GM19438 (cell line): Measurements from ENCODE around the gene OIP5.
A peak's percentile ranks its signal among the peaks of the same experiment; 100 is the strongest.
"Not testable (repeated sequence)": the region's sequence is repeated elsewhere in the genome, so short reads cannot be mapped to it uniquely, and the experiment has no call there.

Experiments used
- ATAC-seq: cut with Tn5 transposase; IDR thresholded peaks from one replicate; pipeline ENCODE4 v1.9.1; 2021; ENCODE audit warnings: low read depth; ENCODE audit not compliant: unreplicated experiment

Gene OIP5

DNA sequence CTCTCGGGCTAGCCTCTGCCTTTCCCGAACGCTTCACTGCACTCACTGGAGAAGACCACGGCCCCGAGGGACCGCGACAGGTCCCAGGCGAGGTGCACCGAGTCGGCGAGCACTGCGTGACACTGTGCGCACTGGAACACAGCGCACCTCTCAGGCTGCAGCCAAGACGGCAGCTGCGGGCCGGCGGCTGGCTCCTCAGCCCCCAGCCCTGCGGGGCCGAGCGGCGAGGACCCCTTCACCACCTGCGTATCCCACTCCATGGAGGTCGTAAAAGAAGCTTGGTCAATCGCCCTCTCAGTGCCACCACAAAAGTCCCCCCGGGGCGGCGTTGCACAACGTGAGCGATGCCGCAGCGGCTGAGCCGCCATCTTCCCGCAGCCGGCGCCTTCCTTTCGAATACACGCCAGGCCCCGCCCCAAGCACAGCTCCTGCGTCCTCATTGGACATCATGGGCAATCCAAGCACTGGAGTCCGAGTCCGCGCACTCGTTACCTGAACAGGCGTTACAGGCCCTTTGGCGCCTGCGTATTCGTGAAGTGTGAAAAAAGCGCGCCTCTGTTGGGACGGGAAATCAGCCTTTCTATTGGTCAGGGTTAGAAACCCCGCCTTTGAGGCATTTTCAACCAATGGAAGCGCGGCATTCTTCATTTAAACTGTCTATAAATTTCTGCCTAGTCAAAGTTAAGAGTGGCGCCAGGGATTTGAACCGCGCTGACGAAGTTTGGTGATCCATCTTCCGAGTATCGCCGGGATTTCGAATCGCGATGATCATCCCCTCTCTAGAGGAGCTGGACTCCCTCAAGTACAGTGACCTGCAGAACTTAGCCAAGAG lies at the start of gene OIP5, which contains the start of gene NUSAP1:
TSS of gene OIP5 (minus strand) at position 398 of the 832 bp plus-strand sequence. CDS start at position 368, 30 bp downstream.
TSS of gene NUSAP1 (plus strand) at position 688 of the 832 bp plus-strand sequence. CDS start at position 765, 77 bp downstream.
- ATAC-seq = peak; percentile 83

DNA sequence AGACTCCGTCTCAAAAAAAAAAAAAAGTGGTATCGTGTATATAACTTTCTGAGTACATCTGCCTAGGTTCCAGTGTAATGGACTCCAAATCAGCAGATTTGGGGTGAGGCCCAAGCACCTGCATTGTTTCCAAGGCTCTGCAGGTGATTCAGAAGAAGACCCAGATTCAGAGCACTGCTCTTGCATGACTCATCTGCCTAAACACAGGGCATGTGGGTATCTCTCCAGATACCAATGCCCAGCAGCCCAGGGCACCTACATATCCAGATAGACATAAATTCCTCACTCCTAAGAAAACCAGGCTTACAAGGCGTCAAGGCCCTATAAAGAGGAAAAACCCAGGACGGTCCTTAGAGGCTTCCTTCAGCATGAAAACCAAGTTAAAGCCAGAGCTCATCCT lies 45.6 kb upstream of the OIP5 start:
- no peak for ATAC-seq

DNA sequence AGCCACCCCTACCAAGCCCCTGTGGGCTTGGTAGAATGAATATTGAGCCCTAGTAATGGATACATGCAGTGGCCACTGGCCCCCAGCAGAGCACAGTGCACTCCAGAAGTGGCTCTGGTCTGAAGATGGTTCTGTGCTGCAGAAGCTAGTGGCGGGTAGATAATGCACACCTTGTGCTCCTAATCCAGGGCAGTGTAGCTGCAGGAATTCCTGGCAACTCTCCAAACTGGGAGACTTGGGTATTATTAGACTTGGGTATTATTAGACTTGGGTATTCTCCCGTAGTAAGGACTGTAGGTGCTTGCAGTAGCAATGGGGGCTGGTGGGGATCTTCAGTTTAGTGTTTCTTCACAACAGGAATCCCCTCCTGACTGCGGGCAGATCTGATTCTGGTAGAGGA lies 35.0 kb upstream of the OIP5 start:
- ATAC-seq = no peak

DNA sequence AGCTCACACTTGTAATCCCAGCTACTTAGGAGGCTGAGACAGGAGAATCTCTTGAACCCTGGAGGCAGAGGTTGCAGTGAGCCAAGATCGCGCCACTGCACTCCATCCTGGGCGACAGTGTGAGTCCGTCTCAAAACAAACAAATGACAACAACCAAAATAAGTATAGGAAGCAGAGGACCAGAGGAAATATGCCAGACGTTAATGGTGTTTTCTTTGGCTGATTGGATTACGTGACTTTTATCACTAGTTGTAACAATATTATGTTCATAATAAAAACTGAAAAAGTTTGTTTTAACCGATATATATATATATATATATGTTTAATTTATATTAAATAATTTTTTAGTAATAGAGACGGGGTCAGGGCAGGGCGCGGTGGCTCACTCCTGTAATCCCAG lies 22.0 kb upstream of the OIP5 start:
- ATAC-seq = no peak

GRCh38 chr15:41350057-41350717 lies 17.8 kb upstream of the OIP5 start:
- ATAC-seq = no peak

DNA sequence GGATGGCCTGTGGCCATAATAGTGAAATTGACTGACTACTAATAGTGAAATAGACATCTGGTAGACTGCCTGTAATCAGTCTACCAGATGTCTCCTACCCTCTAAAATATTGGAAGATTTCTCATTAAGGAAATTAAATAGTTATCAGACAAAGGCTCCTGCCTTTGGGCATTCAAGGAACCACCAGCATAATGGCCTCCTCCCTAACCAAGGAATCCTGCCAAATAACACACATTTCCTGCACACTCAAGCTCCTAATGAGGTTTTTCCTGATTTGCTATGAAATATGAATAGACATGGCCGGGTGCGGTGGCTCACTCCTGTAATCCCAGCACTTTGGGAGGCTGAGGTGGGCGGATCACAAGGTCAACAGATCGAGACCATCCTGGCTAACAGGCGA lies 14.8 kb upstream of the OIP5 start:
- ATAC-seq = no peak

DNA sequence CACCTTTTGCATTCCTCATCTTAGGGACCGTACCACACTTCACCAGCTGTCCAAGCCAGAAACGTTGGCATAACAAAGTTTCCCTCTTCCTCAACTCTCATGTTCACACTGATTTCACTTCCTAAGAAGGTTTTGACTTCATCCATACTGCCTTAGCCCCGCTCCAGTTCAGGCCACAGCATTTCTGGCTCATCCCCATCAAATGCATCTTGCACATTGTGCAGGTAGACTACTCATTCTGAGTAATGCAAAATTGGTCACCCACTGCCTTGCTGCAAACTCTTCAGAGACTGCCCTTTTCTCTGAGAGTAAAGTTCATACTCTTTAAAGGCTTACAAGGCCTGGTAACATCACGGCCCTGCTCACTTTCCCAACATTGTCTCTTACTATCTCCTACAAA lies 9.1 kb upstream of the OIP5 start:
- ATAC-seq = no peak

DNA sequence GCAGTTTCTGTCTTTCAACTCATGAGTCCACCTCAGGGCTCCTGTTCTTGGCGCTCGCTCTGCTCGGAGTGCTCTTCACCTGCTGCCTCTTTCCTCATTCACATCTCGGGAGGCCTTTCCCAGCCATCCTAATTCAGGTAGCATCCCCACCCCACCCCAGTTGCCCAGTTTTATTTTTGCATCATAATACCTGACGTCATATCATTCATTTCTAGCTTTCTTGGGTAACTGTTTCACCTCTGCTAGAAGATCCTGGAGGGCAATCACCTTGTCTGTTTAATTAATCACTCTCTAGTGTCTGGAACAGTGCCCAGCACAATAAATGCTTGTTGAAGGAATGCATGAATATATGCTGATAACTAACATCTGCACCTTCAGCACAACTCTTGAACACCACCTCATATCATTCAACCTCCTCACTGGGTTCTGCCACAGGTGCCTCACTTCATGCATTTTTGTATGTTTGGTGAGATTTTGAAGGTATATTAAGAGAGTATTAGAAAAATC lies 7.9 kb upstream of the OIP5 start:
- no peak for ATAC-seq

DNA sequence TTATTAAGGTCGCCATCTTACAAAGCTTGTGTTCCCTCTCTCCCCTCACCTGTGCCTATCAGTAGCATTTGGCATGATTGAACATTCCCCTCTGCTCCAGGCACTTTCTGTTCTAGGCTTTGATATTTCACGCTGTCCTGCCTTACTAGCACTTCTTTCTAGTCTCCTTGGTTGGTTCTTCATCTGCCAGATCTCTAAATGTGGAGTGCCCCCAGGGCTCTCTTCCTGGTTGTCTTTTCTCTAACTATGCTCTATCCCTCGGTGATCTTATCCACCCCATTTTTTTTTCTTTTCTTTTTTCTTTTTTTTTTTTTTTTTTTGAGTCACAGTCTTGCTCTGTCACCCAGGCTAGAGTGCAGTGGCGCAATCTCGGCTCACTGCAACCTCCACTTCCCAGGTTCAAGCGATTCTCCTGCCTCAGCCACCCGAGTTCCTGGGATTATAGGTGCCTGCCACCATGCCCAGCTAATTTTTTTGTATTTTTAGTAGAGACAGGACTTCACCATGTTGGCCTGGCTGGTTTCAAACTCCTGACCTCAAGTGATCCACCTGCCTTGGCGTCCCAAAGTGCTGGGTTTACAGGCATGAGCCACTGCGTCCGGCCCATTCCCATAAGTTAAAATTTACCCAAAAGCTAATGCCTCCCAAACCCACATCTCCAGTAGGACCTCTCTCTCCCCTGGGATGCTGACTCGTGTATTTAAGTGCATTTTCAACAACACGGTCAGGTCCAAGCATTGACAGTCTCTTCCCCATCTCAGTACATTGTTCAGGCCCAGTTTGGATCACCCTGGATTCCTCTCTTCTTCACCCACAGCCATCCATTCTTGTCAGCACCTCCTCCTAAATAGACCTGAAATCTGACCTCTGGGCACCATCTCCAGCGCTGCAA lies 5.5 kb upstream of the OIP5 start:
- no peak for ATAC-seq

DNA sequence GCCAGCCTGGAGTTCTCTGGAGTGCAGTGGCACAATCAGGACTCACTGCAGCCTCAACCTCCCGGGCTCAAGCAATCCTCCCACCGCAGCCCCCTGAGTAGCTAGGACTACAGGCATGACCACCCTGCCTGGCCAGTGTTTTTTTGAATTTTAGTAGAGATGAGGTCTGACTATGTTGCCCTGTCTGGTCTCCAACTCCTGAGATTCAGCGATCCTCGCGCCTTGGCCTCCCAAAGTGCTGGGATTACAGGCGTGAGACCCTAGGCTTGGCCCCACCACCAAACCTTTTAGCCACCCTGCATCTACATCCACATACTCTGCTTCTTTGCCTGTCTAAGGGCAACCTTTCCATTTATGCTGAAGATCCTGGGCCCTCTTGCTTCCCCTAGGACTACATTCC lies 4.7 kb upstream of the OIP5 start:
- no peak for ATAC-seq

GRCh38 chr15:41336549-41336948 lies 4.2 kb upstream of the OIP5 start:
- no peak for ATAC-seq

DNA sequence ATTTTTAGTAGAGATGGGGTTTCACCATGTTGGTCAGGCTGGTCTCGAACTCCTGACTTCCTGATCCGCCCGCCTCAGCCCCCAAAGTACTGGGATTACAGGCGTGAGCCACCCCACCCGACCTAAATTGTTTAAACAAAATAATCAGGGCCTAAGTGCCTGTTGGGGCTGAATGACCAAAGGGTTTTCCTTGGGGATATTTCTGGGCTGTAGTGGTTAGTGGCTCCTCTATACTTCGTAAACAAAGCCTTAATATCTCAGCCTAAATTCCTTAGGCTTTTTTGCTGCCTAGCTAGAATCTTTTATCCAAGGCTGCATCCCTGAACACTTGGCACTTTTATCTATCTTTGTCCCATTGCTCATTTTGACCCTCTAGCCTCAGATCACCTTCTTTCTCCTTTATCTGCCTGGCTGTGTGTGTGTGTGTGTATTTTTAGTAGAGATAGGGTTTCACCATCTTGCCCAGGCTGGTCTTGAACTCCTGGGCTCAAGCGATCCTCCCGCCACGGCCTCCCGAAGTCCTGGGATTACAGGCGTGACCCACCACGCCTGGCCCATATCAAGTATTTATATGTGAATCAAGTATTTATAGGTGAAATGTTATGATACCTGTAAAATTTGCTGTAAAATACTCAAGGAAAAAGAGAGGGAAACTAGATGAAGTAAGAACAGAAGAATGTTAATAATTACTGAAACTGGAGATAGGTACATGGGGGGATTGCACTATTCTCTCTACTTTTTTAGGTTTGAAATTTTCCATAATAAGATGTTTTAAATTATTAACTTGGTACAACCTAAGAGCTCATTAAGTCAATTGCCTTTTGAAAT lies 2.1 kb upstream of the OIP5 start:
- no peak for ATAC-seq

DNA sequence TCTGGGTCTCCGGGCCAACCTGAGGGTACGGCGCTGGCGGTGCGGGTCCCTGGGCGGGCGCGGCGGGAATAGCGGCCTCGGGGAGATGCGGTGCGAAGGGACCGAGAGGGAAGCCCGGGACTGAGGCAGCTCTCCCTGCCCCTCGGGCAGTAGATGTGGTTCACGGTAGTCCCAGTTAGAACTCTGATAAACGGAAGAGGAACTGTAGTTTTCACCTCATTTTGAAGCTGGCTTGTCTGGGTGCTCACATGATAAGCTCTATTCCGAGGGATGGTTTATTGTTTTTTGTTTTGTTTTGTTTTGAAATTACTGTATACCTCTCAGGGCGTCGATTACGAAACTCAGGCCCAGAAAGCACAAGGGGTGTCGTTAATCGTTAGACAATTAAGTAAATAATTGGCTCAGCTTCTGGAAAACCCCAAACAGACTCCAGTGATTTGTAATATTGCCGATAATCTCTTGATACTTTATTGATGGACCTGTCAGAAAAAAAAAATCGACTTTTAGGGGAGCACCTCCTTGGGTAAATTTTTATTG lies 703 bp upstream of the OIP5 start:
- ATAC-seq = peak; percentile 18

DNA sequence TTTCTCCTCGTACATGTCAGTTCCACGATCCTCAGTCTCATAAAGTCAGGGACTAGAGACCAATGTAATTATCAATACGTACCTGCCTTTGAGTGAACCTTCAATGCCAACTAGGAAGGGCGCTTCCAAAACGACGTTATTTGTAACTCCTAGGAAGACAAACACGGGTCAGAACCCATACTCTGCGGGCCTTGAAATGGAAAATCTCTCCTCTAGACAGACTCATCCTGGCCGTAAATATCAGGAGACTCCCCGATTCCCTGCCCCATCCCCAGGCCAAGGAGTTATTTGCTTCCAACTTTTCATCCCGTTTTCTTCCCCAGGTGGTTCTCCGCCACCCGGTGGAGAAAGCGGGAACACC lies 578 bp downstream of the OIP5 start:
- no peak for ATAC-seq

GRCh38 chr15:41331281-41331680 lies 1.1 kb downstream of the OIP5 start:
- ATAC-seq = no peak

GRCh38 chr15:41323611-41324010 lies 8.8 kb downstream of the OIP5 start:
- ATAC-seq = no peak

GRCh38 chr15:41320805-41321330 lies 11.5 kb downstream of the OIP5 start:
- ATAC-seq = not testable (repeated sequence)

- ATAC-seq = no peak
These were observed 23.0 kb downstream of the OIP5 start for GRCh38 chr15:41309226-41309905.

DNA sequence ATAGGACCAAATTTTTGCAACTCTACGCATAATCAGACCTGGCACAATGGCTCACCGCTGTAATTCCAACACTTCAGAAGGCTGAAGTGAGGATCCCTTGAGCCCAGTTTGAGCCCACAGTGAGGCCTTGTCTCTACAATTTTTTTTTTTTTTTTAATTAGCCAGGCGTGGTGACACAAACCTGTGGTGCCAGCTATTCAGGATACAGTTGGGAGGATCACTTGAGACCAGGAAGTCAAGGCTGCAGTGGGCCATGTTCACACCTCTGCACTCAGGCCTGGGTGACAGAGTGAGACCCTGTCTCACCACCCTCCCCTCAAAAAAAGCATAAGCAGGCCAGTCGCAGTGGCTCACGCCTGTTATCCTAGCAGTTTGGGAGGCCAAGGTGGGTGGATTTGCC lies 24.7 kb downstream of the OIP5 start:
- no peak for ATAC-seq
